Nephron (organoid): Measurements from ENCODE around the gene NDUFAF2.

ENCODE experiments used
- H3K27ac Mint-ChIP-seq, 3 experiments: 2 replicates each; pipeline ENCODE4 v1.8.0; 2020; ENCODE audit warnings: mixed read lengths in 3 of 3, mild to moderate bottlenecking in 2 of 3, moderate library complexity in 1 of 3
- H3K27me3 Mint-ChIP-seq: 2 replicates; pipeline ENCODE4 v1.8.0; 2021; ENCODE audit warnings: low read depth, mild to moderate bottlenecking, moderate library complexity, mixed read lengths
- H3K36me3 Mint-ChIP-seq: 2 replicates; pipeline ENCODE4 v1.8.0; 2020; ENCODE audit warnings: low read depth, mixed read lengths
- H3K4me1 Mint-ChIP-seq: 2 replicates; pipeline ENCODE4 v1.8.0; 2020; ENCODE audit warnings: mixed read lengths
- H3K4me3 Mint-ChIP-seq, 3 experiments: 2 replicates each; pipeline ENCODE4 v1.8.0; 2020; ENCODE audit warnings: mild to moderate bottlenecking in 3 of 3, mixed read lengths in 3 of 3, moderate library complexity in 2 of 3
- H3K9me3 Mint-ChIP-seq: 2 replicates; pipeline ENCODE4 v1.8.0; 2020; ENCODE audit warnings: mixed read lengths
- CTCF ChIP-seq, 3 experiments: fragments of 200-600 bp; sonication (generic); IDR thresholded peaks; one replicate each; pipeline ENCODE4 v1.5.0; 2021; ENCODE audit warnings: antibody characterized with exemption in 3 of 3; ENCODE audit not compliant: unreplicated experiment in 3 of 3

The NDUFAF2 gene

GRCh38 chr5:60958712-60959111 is 13.7 kb downstream of the NDUFAF2 start:
- H3K27me3 Mint-ChIP-seq, result no peaks in the 10 kb centered on the region
- no peaks in the 10 kb centered on the region for H3K4me1 Mint-ChIP-seq
- peaks cover 11% of the 10 kb centered on the region for H3K9me3 Mint-ChIP-seq
- TF ChIP-seq CTCF (IDR thresholded peaks at IDR 0.05; ENCODE audit: unreplicated experiment in 3 of 3), result no peak
- H3K4me3 Mint-ChIP-seq, result no peak overlapping the region
- H3K27ac Mint-ChIP-seq, result no peak overlapping the region
- peaks cover 11% of the 10 kb centered on the region for H3K36me3 Mint-ChIP-seq

GRCh38 chr5:60959156-60959555 is 14.2 kb downstream of the NDUFAF2 start:
- no peak overlapping the region for H3K4me3 Mint-ChIP-seq
- no peaks in the 10 kb centered on the region for H3K27me3 Mint-ChIP-seq
- no peak overlapping the region for H3K27ac Mint-ChIP-seq
- H3K4me1 Mint-ChIP-seq, result no peaks in the 10 kb centered on the region
- H3K36me3 Mint-ChIP-seq, result peaks cover 11% of the 10 kb centered on the region
- H3K9me3 Mint-ChIP-seq, result peaks cover 11% of the 10 kb centered on the region
- TF ChIP-seq CTCF (IDR thresholded peaks at IDR 0.05; ENCODE audit: unreplicated experiment in 3 of 3), result peak in 1 of 3 experiments; percentile 43

GRCh38 chr5:60960591-60960990 is 15.6 kb downstream of the NDUFAF2 start:
- no peak overlapping the region for H3K4me3 Mint-ChIP-seq
- TF ChIP-seq CTCF (IDR thresholded peaks at IDR 0.05; ENCODE audit: unreplicated experiment in 3 of 3), result peak; percentile 52 to 65 (median 63)
- peaks cover 4% of the 10 kb centered on the region for H3K36me3 Mint-ChIP-seq
- peaks cover 7% of the 10 kb centered on the region for H3K9me3 Mint-ChIP-seq
- no peaks in the 10 kb centered on the region for H3K4me1 Mint-ChIP-seq
- no peak overlapping the region for H3K27ac Mint-ChIP-seq
- no peaks in the 10 kb centered on the region for H3K27me3 Mint-ChIP-seq

- no peaks in the 10 kb centered on the region for H3K4me1 Mint-ChIP-seq
- peaks cover 7% of the 10 kb centered on the region for H3K36me3 Mint-ChIP-seq
- H3K9me3 Mint-ChIP-seq, result peaks cover 12% of the 10 kb centered on the region
- H3K4me3 Mint-ChIP-seq, result no peak overlapping the region
- TF ChIP-seq CTCF (IDR thresholded peaks at IDR 0.05; ENCODE audit: unreplicated experiment in 3 of 3), result no peak
- no peak overlapping the region for H3K27ac Mint-ChIP-seq
- H3K27me3 Mint-ChIP-seq, result no peaks in the 10 kb centered on the region
These were observed 16.7 kb downstream of the NDUFAF2 start for GRCh38 chr5:60961685-60962084.

- Mint-ChIP-seq H3K4me1 (no peaks in the 10 kb centered on the region), H3K27ac (no peak overlapping the region), H3K27me3 (no peaks in the 10 kb centered on the region), H3K4me3 (no peak overlapping the region), H3K9me3 (peaks cover 29% of the 10 kb centered on the region), H3K36me3 (peaks cover 18% of the 10 kb centered on the region)
- no peak for TF ChIP-seq CTCF (IDR thresholded peaks at IDR 0.05; ENCODE audit: unreplicated experiment in 3 of 3)
These were observed 27.2 kb downstream of the NDUFAF2 start for GRCh38 chr5:60972231-60972630.

GRCh38 chr5:60977956-60978737 is 33.1 kb downstream of the NDUFAF2 start:
- Mint-ChIP-seq H3K36me3 (peaks cover 8% of the 10 kb centered on the region), H3K27me3 (no peaks in the 10 kb centered on the region), H3K9me3 (peaks cover 25% of the 10 kb centered on the region), H3K27ac (no peak overlapping the region), H3K4me1 (no peaks in the 10 kb centered on the region), H3K4me3 (no peak overlapping the region)
- TF ChIP-seq CTCF (IDR thresholded peaks at IDR 0.05; ENCODE audit: unreplicated experiment in 3 of 3), result no peak
